Measurements from ENCODE around the gene JKAMP.

Gene JKAMP

GRCh38 chr14:59461891-59462290 is 22.4 kb upstream of the JKAMP start:
- TF ChIP-seq, protein P1, sequence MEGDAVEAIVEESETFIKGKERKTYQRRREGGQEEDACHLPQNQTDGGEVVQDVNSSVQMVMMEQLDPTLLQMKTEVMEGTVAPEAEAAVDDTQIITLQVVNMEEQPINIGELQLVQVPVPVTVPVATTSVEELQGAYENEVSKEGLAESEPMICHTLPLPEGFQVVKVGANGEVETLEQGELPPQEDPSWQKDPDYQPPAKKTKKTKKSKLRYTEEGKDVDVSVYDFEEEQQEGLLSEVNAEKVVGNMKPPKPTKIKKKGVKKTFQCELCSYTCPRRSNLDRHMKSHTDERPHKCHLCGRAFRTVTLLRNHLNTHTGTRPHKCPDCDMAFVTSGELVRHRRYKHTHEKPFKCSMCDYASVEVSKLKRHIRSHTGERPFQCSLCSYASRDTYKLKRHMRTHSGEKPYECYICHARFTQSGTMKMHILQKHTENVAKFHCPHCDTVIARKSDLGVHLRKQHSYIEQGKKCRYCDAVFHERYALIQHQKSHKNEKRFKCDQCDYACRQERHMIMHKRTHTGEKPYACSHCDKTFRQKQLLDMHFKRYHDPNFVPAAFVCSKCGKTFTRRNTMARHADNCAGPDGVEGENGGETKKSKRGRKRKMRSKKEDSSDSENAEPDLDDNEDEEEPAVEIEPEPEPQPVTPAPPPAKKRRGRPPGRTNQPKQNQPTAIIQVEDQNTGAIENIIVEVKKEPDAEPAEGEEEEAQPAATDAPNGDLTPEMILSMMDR (IDR thresholded peaks at IDR 0.05; ENCODE audit: low read depth, low read length) = no peak

DNA sequence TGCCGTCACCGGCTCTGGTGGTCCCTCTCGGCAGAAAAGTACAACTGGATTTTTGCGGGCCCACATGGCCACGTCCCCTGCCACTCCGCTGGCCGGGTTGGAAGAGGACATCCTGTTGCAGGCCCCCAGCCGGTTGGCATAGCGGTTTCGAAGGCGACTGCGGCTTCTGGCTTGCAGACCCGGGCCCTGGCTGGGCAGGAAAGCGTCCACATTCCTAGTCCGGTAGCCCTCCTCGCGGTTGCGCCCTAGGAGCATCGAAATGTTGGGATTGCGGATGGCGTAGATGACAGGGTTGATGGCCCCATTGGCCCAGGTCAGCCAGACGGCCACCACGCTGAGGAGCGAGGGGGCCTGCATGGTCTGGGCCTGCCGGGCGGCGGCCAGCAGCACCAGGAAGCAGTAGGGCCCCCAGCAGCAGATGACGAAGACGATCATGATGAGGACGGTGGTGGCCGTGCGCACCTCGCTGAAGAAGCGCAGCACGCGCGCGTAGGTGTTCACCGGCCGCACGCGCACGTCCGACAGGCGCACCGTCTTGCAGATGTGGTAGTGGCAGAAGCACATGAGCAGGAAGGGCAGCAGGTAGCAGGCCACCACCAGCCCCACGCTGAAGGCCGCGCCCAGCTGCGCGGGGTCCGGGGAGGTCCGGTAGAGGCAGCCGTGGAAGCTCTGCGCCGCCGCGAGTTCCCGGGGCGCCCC is 20.4 kb upstream of the JKAMP start:
- no peaks in the 10 kb centered on the region for H3K36me3 ChIP-seq
- no peak for DNase-seq
- TF ChIP-seq, protein P1 (IDR thresholded peaks at IDR 0.05; ENCODE audit: low read depth, low read length) = no peak
- H3K9me3 ChIP-seq = no peaks in the 10 kb centered on the region
- peak overlapping the region; percentile 73 for H3K4me3 ChIP-seq (ENCODE audit: low read depth, low read length)
- no peaks in the 10 kb centered on the region; the same call in 1 of the 2 replicates for H3K4me1 ChIP-seq
- H3K27me3 ChIP-seq = no peaks in the 10 kb centered on the region

More at GRCh38 chr14:59461891-59462290, 22.4 kb upstream of the JKAMP start:
- no peaks in the 10 kb centered on the region for H3K36me3 ChIP-seq
- no peaks in the 10 kb centered on the region for H3K27me3 ChIP-seq
- no peaks in the 10 kb centered on the region for H3K9me3 ChIP-seq
- H3K4me1 ChIP-seq = no peaks in the 10 kb centered on the region; the same call in 1 of the 2 replicates
- no peak overlapping the region for H3K4me3 ChIP-seq (ENCODE audit: low read depth, low read length)
- DNase-seq = no peak

GRCh38 chr14:59464486-59465315 is 19.6 kb upstream of the JKAMP start:
- Histone ChIP-seq H3K9me3 (no peaks in the 10 kb centered on the region), H3K36me3 (no peaks in the 10 kb centered on the region), H3K27me3 (no peaks in the 10 kb centered on the region), H3K4me3 (ENCODE audit: low read depth, low read length) (peak overlapping the region; percentile 73), H3K4me1 (no peaks in the 10 kb centered on the region; the same call in 1 of the 2 replicates)
- TF ChIP-seq, protein P1 (IDR thresholded peaks at IDR 0.05; ENCODE audit: low read depth, low read length) = no peak
- peak; percentile 78 for DNase-seq

DNA sequence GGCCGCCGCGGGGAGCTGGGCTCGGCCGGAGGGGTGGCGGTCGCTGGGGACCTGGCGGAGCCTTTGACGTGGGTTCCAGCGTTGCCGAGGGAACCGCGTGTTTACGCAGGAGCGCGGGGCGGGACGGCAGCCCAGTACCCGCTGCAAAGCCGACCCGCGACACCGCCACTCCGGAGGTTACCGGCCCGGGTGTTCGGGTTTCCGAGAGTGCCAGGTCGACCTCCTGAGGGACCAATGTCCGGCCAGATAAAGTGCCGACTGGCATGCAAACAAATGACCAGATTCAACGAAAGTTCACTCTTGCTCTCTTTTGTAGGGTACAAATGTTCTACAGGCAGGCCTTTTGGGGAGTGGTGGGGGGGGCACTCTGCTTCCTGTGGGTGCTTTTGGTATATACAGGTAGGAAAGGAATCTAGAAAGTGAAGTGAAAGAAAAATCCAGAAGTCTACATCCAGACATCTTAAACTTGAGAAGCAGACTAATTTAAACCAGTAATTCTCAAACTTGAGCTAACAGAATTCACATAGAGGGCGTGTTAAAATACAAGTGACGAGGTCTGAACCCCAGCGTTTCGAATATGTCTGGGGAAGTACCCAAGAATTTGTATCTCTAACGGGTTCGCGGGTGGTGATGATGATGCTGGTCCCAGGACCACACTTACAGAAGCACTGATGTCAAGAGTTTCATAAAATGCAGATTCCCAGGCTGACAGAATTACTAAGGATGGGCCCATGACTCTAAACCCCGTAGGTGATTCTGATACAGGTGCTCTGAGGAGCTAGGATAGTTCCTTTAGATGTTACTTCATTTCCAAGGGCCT is 18.8 kb upstream of the JKAMP start, which contains the start of gene GPR135:
Gene GPR135 (minus strand): TSS at position 65 of the 820 bp plus-strand sequence. CDS start 154 bp downstream, outside the sequence.
- peak within 1 kb of the TSS; percentile 73 for H3K4me3 ChIP-seq (ENCODE audit: low read depth, low read length)
- H3K36me3 ChIP-seq = peaks cover 5% of the 10 kb centered on the region
- no peak for DNase-seq
- no peaks in the 10 kb centered on the region for H3K27me3 ChIP-seq
- TF ChIP-seq, protein P1 (IDR thresholded peaks at IDR 0.05; ENCODE audit: low read depth, low read length) = no peak
- no peaks in the 10 kb centered on the region; the same call in 1 of the 2 replicates for H3K4me1 ChIP-seq
- no peaks in the 10 kb centered on the region for H3K9me3 ChIP-seq

DNA sequence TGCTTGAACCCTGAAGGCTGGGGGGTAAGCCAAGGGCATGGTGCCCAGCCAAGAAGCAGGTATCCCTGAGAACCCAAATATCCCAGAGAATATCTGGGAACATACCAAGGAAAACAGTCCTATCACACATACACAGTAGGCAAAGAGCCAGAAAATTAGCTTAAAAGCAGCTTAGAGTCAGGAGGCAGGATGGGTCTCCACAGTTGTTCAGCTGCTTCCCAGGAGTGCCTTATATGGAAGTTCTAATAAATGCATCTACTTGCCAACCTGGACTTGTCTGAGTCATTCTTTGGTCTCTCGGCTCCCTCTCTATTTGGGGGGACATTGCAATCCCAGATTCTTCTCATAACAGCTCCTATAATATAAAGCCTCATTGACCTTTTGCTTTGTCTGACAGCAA is 10.1 kb upstream of the JKAMP start:
- H3K36me3 ChIP-seq = peaks cover 30% of the 10 kb centered on the region
- no peak overlapping the region for H3K4me3 ChIP-seq (ENCODE audit: low read depth, low read length)
- no peaks in the 10 kb centered on the region for H3K4me1 ChIP-seq
- no peaks in the 10 kb centered on the region for H3K9me3 ChIP-seq
- DNase-seq = no peak
- TF ChIP-seq, protein P1 (IDR thresholded peaks at IDR 0.05; ENCODE audit: low read depth, low read length) = no peak
- H3K27me3 ChIP-seq = no peaks in the 10 kb centered on the region

Data from BE2C (cell line).